ENCODE results near the gene DEF6. TPM values are rescaled to one million over a fixed set of nuclear protein-coding genes. Genes with fewer than 3 reads are reported as not detected.

DEF6 gene
- total and polyA plus RNA-seq, 2 of the 13 experiments (the other 11 are each of a cell fraction or from before 2014, with no cell fraction given): 5.2 to 10.0 TPM

DNA sequence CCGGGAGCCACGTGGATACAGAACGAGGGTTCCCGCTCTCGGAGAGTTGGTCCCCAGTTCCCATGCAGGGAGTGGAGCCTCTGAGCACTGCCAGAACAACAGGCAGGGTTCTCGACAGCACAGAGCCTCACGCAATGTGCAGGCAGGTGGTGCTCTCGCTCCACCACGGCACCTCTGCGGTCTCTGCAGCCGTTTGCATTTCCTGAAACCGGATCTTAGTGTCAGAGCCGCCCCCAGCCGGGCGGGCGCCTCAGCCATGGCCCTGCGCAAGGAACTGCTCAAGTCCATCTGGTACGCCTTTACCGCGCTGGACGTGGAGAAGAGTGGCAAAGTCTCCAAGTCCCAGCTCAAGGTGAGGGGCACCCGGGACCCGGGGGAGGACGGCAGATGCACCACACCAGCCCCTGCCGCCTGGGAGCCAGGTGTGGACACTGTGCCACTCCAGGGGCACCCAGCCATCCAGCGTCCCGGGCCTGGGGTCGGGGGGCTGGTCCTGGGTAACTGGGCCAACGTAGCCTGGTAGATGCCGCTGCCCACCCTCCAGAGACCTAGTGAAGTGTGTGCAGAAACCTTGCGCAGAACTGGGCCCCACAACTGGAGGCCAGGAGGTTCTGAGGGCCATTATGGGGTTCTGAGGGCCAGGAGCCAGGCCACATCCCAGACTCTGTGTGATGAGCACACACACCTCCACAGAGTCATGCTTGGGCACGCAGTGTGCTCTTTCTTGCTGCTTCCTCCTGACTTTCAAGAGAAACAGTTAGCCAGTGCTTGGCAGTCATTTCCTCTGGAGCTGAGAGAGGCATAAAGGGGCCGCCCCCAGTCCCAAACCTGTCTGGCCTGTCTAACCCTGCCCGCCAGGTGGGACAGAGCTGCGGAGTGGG is at the start of gene DEF6 (continued):
- TF ChIP-seq ZNF687 (CRISPR knock-in tag; IDR thresholded peaks at IDR 0.05) (peak; percentile 95), STAT6 (CRISPR knock-in tag; IDR thresholded peaks at IDR 0.05; ENCODE audit: borderline replicate concordance) (peak; percentile 63; the same call in 1 of the 2 replicates), REST (IDR thresholded peaks at IDR 0.05; ENCODE audit: borderline replicate concordance in 1 of 2, low read depth in 1 of 2, low read length in 2 of 2) (no peak), XBP1 (CRISPR knock-in tag; IDR thresholded peaks at IDR 0.05) (peak; percentile 42; the same call in 1 of the 2 replicates), HOXA7 (CRISPR knock-in tag; IDR thresholded peaks at IDR 0.05) (no peak), BCL3 (CRISPR knock-in tag; IDR thresholded peaks at IDR 0.05) (peak; percentile 72; the same call in 1 of the 2 replicates), ZNF543 (CRISPR knock-in tag; IDR thresholded peaks at IDR 0.05) (peak; percentile 88; the same call in 1 of the 2 replicates), ZNF670 (CRISPR knock-in tag; IDR thresholded peaks at IDR 0.05; ENCODE audit: borderline replicate concordance) (0 out of 2 replicates have a peak, but pooled peaks have one; percentile 69), STAG1 (CRISPR knock-in tag; IDR thresholded peaks at IDR 0.05) (peak; percentile 100), DPF2 (CRISPR knock-in tag; IDR thresholded peaks at IDR 0.05; ENCODE audit: borderline replicate concordance, low read depth) (0 out of 2 replicates have a peak, but pooled peaks have one; percentile 35)
- TF ChIP-seq, protein P1, sequence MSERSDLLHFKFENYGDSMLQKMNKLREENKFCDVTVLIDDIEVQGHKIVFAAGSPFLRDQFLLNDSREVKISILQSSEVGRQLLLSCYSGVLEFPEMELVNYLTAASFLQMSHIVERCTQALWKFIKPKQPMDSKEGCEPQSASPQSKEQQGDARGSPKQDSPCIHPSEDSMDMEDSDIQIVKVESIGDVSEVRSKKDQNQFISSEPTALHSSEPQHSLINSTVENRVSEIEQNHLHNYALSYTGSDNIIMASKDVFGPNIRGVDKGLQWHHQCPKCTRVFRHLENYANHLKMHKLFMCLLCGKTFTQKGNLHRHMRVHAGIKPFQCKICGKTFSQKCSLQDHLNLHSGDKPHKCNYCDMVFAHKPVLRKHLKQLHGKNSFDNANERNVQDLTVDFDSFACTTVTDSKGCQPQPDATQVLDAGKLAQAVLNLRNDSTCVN (CRISPR knock-in tag; IDR thresholded peaks at IDR 0.05; ENCODE audit: borderline replicate concordance): peak; percentile 86

Measured in HepG2 (cell line).